ENCODE results near the gene ELL.

DNA sequence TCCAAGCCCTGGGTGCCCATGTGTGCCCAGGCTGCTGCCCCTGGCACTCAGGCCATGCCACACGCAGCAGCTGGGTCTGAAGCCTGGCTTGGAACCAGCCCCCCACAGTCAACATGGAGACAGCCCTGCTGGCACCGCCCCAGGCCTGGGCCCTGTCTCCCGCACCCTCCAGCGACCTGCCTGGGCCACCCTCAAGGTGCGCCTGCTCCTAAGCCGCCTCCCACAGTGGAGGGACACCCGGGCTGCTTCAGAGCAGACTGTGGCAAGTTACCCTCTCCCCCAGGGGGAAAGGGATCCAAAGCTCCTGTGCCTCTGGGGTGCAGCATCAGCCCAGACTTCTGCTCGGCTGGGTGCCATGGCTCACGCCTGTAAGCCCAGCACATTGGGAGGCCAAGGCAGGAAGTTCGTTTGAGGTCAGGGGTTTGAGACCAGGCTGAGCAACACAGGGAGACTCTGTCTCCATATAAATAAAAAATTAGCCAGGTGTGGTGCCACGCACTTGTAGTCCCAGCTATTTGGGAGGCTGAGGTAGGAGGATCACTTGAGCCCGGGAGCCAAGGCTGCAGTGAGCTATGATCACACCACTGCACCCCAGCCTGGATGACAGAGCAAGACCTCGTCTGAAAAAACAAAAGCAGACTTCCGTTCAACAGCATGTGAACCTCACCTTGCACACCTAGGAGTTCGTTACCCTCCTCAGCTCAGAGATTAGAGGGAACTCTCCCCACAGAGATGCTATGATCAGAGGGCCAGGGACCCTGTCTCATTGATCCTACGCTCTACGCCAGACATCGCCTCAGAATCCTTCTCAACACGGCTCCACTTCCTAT, 15.6 kb downstream of the ELL start:
- TF ChIP-seq CTCF (IDR thresholded peaks at IDR 0.05), result no peak
- no peak for TF ChIP-seq POLR2A (IDR thresholded peaks at IDR 0.05)

All from testis (tissue), 2 donors.